ENCODE results near the gene METTL22. TPM values are rescaled to one million over a fixed set of nuclear protein-coding genes. Genes with fewer than 3 reads are reported as not detected.

Gene METTL22
- total RNA-seq, 1 donor from 2014 or later: 40.0 TPM

DNA sequence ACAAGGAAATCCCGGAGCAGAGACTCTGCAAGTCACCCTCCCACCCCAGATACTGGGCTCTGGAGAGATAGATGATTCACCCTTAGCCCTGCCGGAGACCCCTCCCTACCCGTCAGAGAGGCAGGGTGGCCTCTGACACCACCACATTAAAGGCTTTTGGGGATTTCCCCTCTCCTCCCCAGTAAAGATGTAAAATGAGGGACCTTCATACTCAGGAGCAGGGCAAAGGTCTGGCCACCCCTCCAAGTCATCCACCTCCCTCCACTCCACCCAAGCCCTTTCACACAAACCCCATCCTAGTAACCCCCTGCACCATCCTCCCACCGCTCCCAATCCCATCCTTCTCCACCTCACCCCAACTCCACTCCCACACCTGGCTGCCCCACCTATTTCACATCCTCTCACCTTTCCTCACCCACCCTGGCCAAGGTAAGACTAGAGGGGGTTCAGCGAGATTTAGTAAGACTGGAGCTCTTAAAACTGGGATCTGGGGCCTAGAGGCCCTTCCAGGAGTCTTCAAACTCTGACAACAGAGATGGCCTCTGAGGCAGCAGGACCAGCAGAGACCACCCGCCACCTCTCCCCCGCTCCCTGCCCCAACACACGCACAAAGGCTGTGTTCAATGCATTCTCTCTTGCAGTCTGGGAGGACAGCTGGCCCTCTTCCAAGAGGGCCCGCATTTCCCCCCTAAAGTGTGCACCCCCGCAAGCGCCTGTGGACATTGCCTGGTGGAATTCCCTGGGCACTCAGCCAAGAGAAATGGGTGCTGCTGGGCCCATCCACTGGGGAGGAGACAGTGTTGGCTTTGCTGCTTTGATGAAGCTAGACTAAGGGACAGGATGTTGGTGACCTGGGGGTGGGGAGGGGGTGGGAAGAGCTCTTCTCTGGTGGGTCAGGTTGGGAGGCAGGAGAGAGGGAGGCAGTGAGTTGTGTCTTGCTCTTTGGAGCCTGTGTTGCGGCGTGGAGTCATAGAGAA lies 54.0 kb downstream of the METTL22 start:
- no peaks in the 10 kb centered on the region for H3K36me3 ChIP-seq
- peak overlapping the region; percentile 56 to 59 for H3K4me3 ChIP-seq
- peaks cover 10% of the 10 kb centered on the region for H3K4me1 ChIP-seq
- no peak overlapping the region for H3K27ac ChIP-seq
- intact Hi-C loops (cut with DNase I): no loop called here
- no peaks in the 10 kb centered on the region for H3K9me3 ChIP-seq
- H3K27me3 ChIP-seq: no peaks in the 10 kb centered on the region
- no peak for DNase-seq (ENCODE audit: extremely low spot score in 2 of 2)
- TF ChIP-seq, protein P1, sequence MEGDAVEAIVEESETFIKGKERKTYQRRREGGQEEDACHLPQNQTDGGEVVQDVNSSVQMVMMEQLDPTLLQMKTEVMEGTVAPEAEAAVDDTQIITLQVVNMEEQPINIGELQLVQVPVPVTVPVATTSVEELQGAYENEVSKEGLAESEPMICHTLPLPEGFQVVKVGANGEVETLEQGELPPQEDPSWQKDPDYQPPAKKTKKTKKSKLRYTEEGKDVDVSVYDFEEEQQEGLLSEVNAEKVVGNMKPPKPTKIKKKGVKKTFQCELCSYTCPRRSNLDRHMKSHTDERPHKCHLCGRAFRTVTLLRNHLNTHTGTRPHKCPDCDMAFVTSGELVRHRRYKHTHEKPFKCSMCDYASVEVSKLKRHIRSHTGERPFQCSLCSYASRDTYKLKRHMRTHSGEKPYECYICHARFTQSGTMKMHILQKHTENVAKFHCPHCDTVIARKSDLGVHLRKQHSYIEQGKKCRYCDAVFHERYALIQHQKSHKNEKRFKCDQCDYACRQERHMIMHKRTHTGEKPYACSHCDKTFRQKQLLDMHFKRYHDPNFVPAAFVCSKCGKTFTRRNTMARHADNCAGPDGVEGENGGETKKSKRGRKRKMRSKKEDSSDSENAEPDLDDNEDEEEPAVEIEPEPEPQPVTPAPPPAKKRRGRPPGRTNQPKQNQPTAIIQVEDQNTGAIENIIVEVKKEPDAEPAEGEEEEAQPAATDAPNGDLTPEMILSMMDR (IDR thresholded peaks at IDR 0.05): no peak
- TF ChIP-seq POLR2A (IDR thresholded peaks at IDR 0.05): no peak
- no peak for TF ChIP-seq POLR2AphosphoS5 (IDR thresholded peaks at IDR 0.05; ENCODE audit: insufficient read depth in 1 of 2, low read depth in 1 of 2)

- no peak for DNase-seq (ENCODE audit: extremely low spot score in 2 of 2)
- no peak overlapping the region for H3K4me3 ChIP-seq
- intact Hi-C loops (cut with DNase I): no loop called here
Observed at GRCh38 chr16:8676160-8676547, 54.7 kb downstream of the METTL22 start.

GRCh38 chr16:8676737-8677375 lies 55.4 kb downstream of the METTL22 start:
- TF ChIP-seq POLR2AphosphoS5 (IDR thresholded peaks at IDR 0.05; ENCODE audit: insufficient read depth in 1 of 2, low read depth in 1 of 2) (no peak), POLR2A (IDR thresholded peaks at IDR 0.05) (no peak)
- TF ChIP-seq, protein P1 (IDR thresholded peaks at IDR 0.05): no peak
- no peaks in the 10 kb centered on the region for H3K36me3 ChIP-seq
- no peak overlapping the region for H3K27ac ChIP-seq
- DNase-seq (ENCODE audit: extremely low spot score in 2 of 2): no peak
- no peaks in the 10 kb centered on the region for H3K27me3 ChIP-seq
- H3K4me1 ChIP-seq: peaks cover 10% of the 10 kb centered on the region
- no peaks in the 10 kb centered on the region for H3K9me3 ChIP-seq
- intact Hi-C loops (cut with DNase I): no loop called here
- no peak overlapping the region for H3K4me3 ChIP-seq

More at GRCh38 chr16:8676160-8676547, 54.7 kb downstream of the METTL22 start:
- no peaks in the 10 kb centered on the region for H3K36me3 ChIP-seq
- no peaks in the 10 kb centered on the region for H3K9me3 ChIP-seq
- no peaks in the 10 kb centered on the region for H3K27me3 ChIP-seq
- peaks cover 10% of the 10 kb centered on the region for H3K4me1 ChIP-seq
- H3K27ac ChIP-seq: no peak overlapping the region
- TF ChIP-seq, protein P1 (IDR thresholded peaks at IDR 0.05): no peak
- TF ChIP-seq POLR2A (IDR thresholded peaks at IDR 0.05) (no peak), POLR2AphosphoS5 (IDR thresholded peaks at IDR 0.05; ENCODE audit: insufficient read depth in 1 of 2, low read depth in 1 of 2) (no peak)

DNA sequence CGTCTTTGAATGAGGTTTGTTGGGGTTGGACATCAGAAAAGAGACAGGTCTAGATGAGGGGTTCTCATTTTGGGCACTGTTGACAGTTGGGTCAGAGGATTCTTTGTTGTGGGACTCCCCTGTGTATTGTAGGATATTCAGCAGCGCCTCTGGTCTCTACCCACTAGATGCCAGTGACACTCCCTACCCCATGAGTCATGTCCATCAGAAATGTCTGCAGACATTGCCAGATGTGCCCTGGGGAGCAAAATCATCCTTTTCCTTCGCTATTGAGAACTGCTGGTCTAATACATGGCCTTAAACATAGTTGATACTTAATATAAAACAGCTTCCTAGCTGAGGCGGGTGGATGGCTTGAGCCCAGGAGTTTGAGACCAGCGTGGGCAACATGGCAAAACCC lies 56.0 kb downstream of the METTL22 start:
- peaks cover 10% of the 10 kb centered on the region for H3K4me1 ChIP-seq
- intact Hi-C loops (cut with DNase I): no loop called here
- H3K36me3 ChIP-seq: no peaks in the 10 kb centered on the region
- H3K4me3 ChIP-seq: no peak overlapping the region
- no peaks in the 10 kb centered on the region for H3K9me3 ChIP-seq
- DNase-seq (ENCODE audit: extremely low spot score in 2 of 2): no peak
- TF ChIP-seq POLR2AphosphoS5 (IDR thresholded peaks at IDR 0.05; ENCODE audit: insufficient read depth in 1 of 2, low read depth in 1 of 2) (no peak), POLR2A (IDR thresholded peaks at IDR 0.05) (no peak)
- TF ChIP-seq, protein P1 (IDR thresholded peaks at IDR 0.05): no peak
- H3K27me3 ChIP-seq: no peaks in the 10 kb centered on the region
- no peak overlapping the region for H3K27ac ChIP-seq

Measured in vagina (tissue), 2 donors.